Tibial nerve (tissue), 3 donors: ENCODE measurements around the gene ULBP1.

ENCODE experiments used
- CTCF ChIP-seq, 5 experiments: fragments of 200-600 bp in 3 of 5; fragments of 450-650 bp in 2 of 5; sonication (generic) in 3 of 5; IDR thresholded peaks; one replicate each; pipeline ENCODE4 v1.5.1; 2016 to 2019; ENCODE audit warnings: antibody characterized with exemption in 5 of 5, mild to moderate bottlenecking in 3 of 5, moderate library complexity in 2 of 5
- POLR2A ChIP-seq, 2 donors: fragments of 450-650 bp; IDR thresholded peaks; one replicate each; pipeline ENCODE4 v1.6.1; 2017; ENCODE audit warnings: antibody characterized with exemption in 2 of 2, mild to moderate bottlenecking in 2 of 2, moderate library complexity in 2 of 2

- TF ChIP-seq CTCF (IDR thresholded peaks at IDR 0.05) (no peak), POLR2A (IDR thresholded peaks at IDR 0.05) (no peak)
Observed at GRCh38 chr6:149988550-149989346, 25.0 kb downstream of the ULBP1 start.
